SK-N-SH (cell line): ENCODE measurements around the gene SEMA4D. TPM values are rescaled to one million over a fixed set of nuclear protein-coding genes. Genes with fewer than 3 reads are reported as not detected.

ENCODE experiments used
- CTCF ChIA-PET: fragments of 300-600, 350-600 bp; formaldehyde crosslinking; extraction: SDS; loops from one replicate; lab custom pipeline; 2021; lab: Yijun Ruan, JAX
- POLR2A ChIA-PET: fragments of 350-600 bp; sonication (Branson Sonifier 250); formaldehyde crosslinking; extraction: SDS; loops from one replicate; lab custom pipeline; 2020; ENCODE audit warnings: antibody characterized with exemption, inconsistent platforms; lab: Yijun Ruan, JAX
- DNase-seq: peaks from one replicate; pipeline ENCODE4 v3.0.0; 2012
- H2AFZ ChIP-seq: fragments of 200-600 bp; sonication (generic); 2 replicates; pipeline ENCODE4 v1.8.1; 2016; ENCODE audit warnings: antibody characterized with exemption, mild to moderate bottlenecking, low read depth
- H3F3A ChIP-seq: fragments of 200-600 bp; sonication (generic); replicated peaks from 2 replicates; pipeline ENCODE3; 2016; ENCODE audit warnings: antibody characterized with exemption, mild to moderate bottlenecking; ENCODE audit not compliant: insufficient read depth
- H3K27ac ChIP-seq, 2 experiments: fragments of 200-500 bp in 1 of 2; fragments of 200-600 bp in 1 of 2; sonication (Bioruptor generic) in 1 of 2; sonication (generic), shearing (Covaris generic) in 1 of 2; 2 replicates each; pipeline versions ENCODE4 v1.5.1 to v1.6.1; 2014 to 2016; ENCODE audit warnings: low read depth in 2 of 2, inconsistent platforms in 1 of 2, low read length in 1 of 2, mild to moderate bottlenecking in 1 of 2, mixed read lengths in 1 of 2
- H3K27me3 ChIP-seq: fragments of 200-600 bp; sonication (generic), shearing (Covaris generic); 2 replicates; pipeline ENCODE4 v1.6.1; 2016; ENCODE audit warnings: mixed run types; ENCODE audit not compliant: insufficient read depth
- H3K36me3 ChIP-seq, 2 experiments: fragments of 200-500 bp in 1 of 2; fragments of 200-600 bp in 1 of 2; sonication (Bioruptor generic) in 1 of 2; sonication (generic) in 1 of 2; replicated peaks in 1 of 2; 2 replicates each; pipeline versions ENCODE3 to v1.5.1; 2014 to 2016; ENCODE audit warnings: low read length in 1 of 2, mild to moderate bottlenecking in 1 of 2; ENCODE audit not compliant: insufficient read depth in 2 of 2, control insufficient read depth in 1 of 2
- H3K4me1 ChIP-seq, 2 experiments: fragments of 200-500 bp in 1 of 2; fragments of 200-600 bp in 1 of 2; sonication (Bioruptor generic) in 1 of 2; sonication (generic), shearing (Covaris generic) in 1 of 2; 2 replicates each; pipeline versions ENCODE4 v1.5.1 to v1.6.1; 2014 to 2016; ENCODE audit warnings: low read depth in 1 of 2, low read length in 1 of 2, mixed run types in 1 of 2; ENCODE audit not compliant: insufficient read depth in 2 of 2, control insufficient read depth in 1 of 2
- H3K4me2 ChIP-seq: fragments of 200-600 bp; sonication (generic), shearing (Covaris generic); 2 replicates; pipeline ENCODE4 v1.6.1; 2017; ENCODE audit warnings: mixed run types
- H3K4me3 ChIP-seq, 2 experiments: fragments of 200-500 bp in 1 of 2; fragments of 200-600 bp in 1 of 2; sonication (Bioruptor generic) in 1 of 2; sonication (generic), shearing (Covaris generic) in 1 of 2; 2 replicates each; pipeline versions ENCODE4 v1.5.1 to v1.8.1; 2014 to 2016; ENCODE audit warnings: low read depth in 2 of 2, inconsistent platforms in 1 of 2, low read length in 1 of 2, mild to moderate bottlenecking in 1 of 2, mixed read lengths in 1 of 2, moderate library complexity in 1 of 2
- H3K79me2 ChIP-seq: fragments of 200-600 bp; sonication (generic); 2 replicates; pipeline ENCODE4 v1.8.1; 2017; ENCODE audit warnings: mild to moderate bottlenecking; ENCODE audit not compliant: insufficient read depth
- H3K9ac ChIP-seq: fragments of 200-600 bp; sonication (generic); 2 replicates; pipeline ENCODE4 v1.6.1; 2017; ENCODE audit warnings: mixed run types
- H3K9me2 ChIP-seq: fragments of 200-600 bp; sonication (generic); 2 replicates; pipeline ENCODE4 v1.6.1; 2017; ENCODE audit warnings: mixed run types
- H3K9me3 ChIP-seq: fragments of 200-600 bp; sonication (generic); 2 replicates; pipeline ENCODE4 v1.6.1; 2017; ENCODE audit warnings: mixed run types, mild to moderate bottlenecking, moderate library complexity
- H4K20me1 ChIP-seq: fragments of 200-600 bp; sonication (generic); 2 replicates; pipeline ENCODE4 v1.6.1; 2017; ENCODE audit warnings: mild to moderate bottlenecking, mixed run types; ENCODE audit not compliant: insufficient read depth
- CHD2 ChIP-seq: fragments of 150-350 bp; IDR thresholded peaks from 2 replicates; pipeline ENCODE4 v1.6.1; 2018; ENCODE audit warnings: low read length; ENCODE audit not compliant: partially characterized antibody
- EP300 ChIP-seq, 2 experiments: IDR thresholded peaks; 2 replicates each; pipeline versions ENCODE4 v1.4.0 to v1.6.1; 2012; ENCODE audit warnings: borderline replicate concordance in 1 of 2, low read depth in 1 of 2, low read length in 1 of 2
- FOSL2 ChIP-seq: IDR thresholded peaks from 2 replicates; pipeline ENCODE4 v1.4.0; 2012; ENCODE audit warnings: low read depth, mild to moderate bottlenecking, moderate library complexity, borderline replicate concordance
- FOXM1 ChIP-seq: IDR thresholded peaks from 2 replicates; pipeline ENCODE4 v1.4.0; 2012; ENCODE audit warnings: low read depth, mild to moderate bottlenecking
- GATA2 ChIP-seq: sonication (generic); formaldehyde crosslinking; IDR thresholded peaks from 2 replicates; pipeline ENCODE4 v1.5.0; 2020; ENCODE audit warnings: mild to moderate bottlenecking, missing genetic modification reagents
- IRF3 ChIP-seq: fragments of 150-350 bp; IDR thresholded peaks from 2 replicates; pipeline ENCODE4 v1.6.1; 2016; ENCODE audit warnings: mild to moderate bottlenecking, low read depth, low read length
- JUND ChIP-seq: IDR thresholded peaks from 2 replicates; pipeline ENCODE4 v1.4.0; 2012
- MAX ChIP-seq: IDR thresholded peaks from 2 replicates; pipeline ENCODE4 v1.4.0; 2012; ENCODE audit warnings: low read depth
- MEF2A ChIP-seq: IDR thresholded peaks from 2 replicates; pipeline ENCODE4 v1.4.0; 2012; ENCODE audit warnings: low read depth, borderline replicate concordance
- NRF1 ChIP-seq: IDR thresholded peaks from 2 replicates; pipeline ENCODE4 v1.6.1; 2012; ENCODE audit warnings: low read depth, mild to moderate bottlenecking, low read length
- POLR2AphosphoS5 ChIP-seq: IDR thresholded peaks from 2 replicates; pipeline ENCODE4 v1.6.1; 2012; ENCODE audit warnings: low read depth, low read length
- RAD21 ChIP-seq: IDR thresholded peaks from 2 replicates; pipeline ENCODE4 v1.6.1; 2012; ENCODE audit warnings: mild to moderate bottlenecking, low read length
- REST ChIP-seq: IDR thresholded peaks from 2 replicates; pipeline ENCODE4 v1.6.1; 2012; ENCODE audit warnings: mild to moderate bottlenecking, low read depth, low read length, moderate library complexity
- RFX5 ChIP-seq: IDR thresholded peaks from 2 replicates; pipeline ENCODE4 v1.6.1; 2012; ENCODE audit warnings: mild to moderate bottlenecking, improper control_type of control experiment, low read length
- RXRA ChIP-seq: IDR thresholded peaks from 2 replicates; pipeline ENCODE4 v1.4.0; 2012; ENCODE audit warnings: low read depth, mild to moderate bottlenecking, borderline replicate concordance
- SMC3 ChIP-seq: IDR thresholded peaks from 2 replicates; pipeline ENCODE4 v1.6.1; 2012; ENCODE audit warnings: low read depth, low read length, improper control_type of control experiment
- TEAD4 ChIP-seq: IDR thresholded peaks from 2 replicates; pipeline ENCODE4 v1.4.0; 2012; ENCODE audit warnings: mild to moderate bottlenecking, borderline replicate concordance; ENCODE audit not compliant: insufficient read depth
- USF1 ChIP-seq: IDR thresholded peaks from 2 replicates; pipeline ENCODE4 v1.4.0; 2012; ENCODE audit warnings: low read depth, borderline replicate concordance
- USF2 ChIP-seq: fragments of 150-350 bp; IDR thresholded peaks from 2 replicates; pipeline ENCODE4 v1.6.1; 2017; ENCODE audit warnings: antibody characterized with exemption, low read length, low read depth, borderline replicate concordance
- YY1 ChIP-seq: IDR thresholded peaks from 2 replicates; pipeline ENCODE4 v1.4.0; 2012; ENCODE audit warnings: low read depth, mild to moderate bottlenecking
- WGBS: methylation state at CpG from one replicate; pipeline ENCODE4 v1.1.6; 2017; ENCODE audit warnings: low lambda C conversion rate; 5-methylcytosine and 5-hydroxymethylcytosine counted together
- polyA plus RNA-seq, 3 experiments: library from polyadenylated mRNA; depleted of rRNA; stranded (reverse); fragments of >200 nt; gene quantifications; 2 replicates each; pipeline ENCODE4 v1.2.3, GENCODE V29; 2012

The SEMA4D gene
- polyA plus RNA-seq, 1 of the 3 experiments (the other 2 are of a cell fraction): 4.8 TPM

- Histone ChIP-seq H3F3A (no peaks in the 10 kb centered on the region), H3K4me1 (peaks cover 0 to 24% of the 10 kb centered on the region in 2 experiments; a peak in 1 of 4 replicates)
Observed at GRCh38 chr9:89468281-89468960, 29.5 kb downstream of the SEMA4D start.

GRCh38 chr9:89467278-89467625 is 30.7 kb downstream of the SEMA4D start:
- H3F3A ChIP-seq: no peaks in the 10 kb centered on the region
- POLR2A ChIA-PET: no interaction called here
- CTCF ChIA-PET: no interaction called here
- no peak for TF ChIP-seq GATA2
- TF ChIP-seq USF2: no peak
- no peak for TF ChIP-seq EP300 (IDR thresholded peaks at IDR 0.05; ENCODE audit: borderline replicate concordance in 1 of 2, low read depth in 1 of 2, low read length in 1 of 2)
- no peak for TF ChIP-seq YY1
- no peak for TF ChIP-seq FOSL2
- TF ChIP-seq USF1: no peak
- no peak for TF ChIP-seq MAX
- no peak for TF ChIP-seq RAD21
- no peak for TF ChIP-seq IRF3

More at GRCh38 chr9:89468281-89468960, 29.5 kb downstream of the SEMA4D start:
- Histone ChIP-seq H3K9ac (no peak overlapping the region), H3K4me3 (no peak overlapping the region), H3K4me2 (no peak overlapping the region), H3K79me2 (no peaks in the 10 kb centered on the region), H2AFZ (no peak overlapping the region), H3K36me3 (no peaks in the 10 kb centered on the region), H4K20me1 (no peaks in the 10 kb centered on the region), H3K9me2 (no peaks in the 10 kb centered on the region), H3K27ac (no peak overlapping the region), H3K9me3 (no peaks in the 10 kb centered on the region), H3K27me3 (no peaks in the 10 kb centered on the region)
- 93% methylated on average over 6 of the region's 7 CpGs for WGBS
- DNase-seq: no peak
- CTCF ChIA-PET: no interaction called here
- TF ChIP-seq RAD21 (no peak), YY1 (no peak), REST (no peak), MEF2A (no peak), FOXM1 (no peak), RXRA (no peak), CHD2 (no peak), POLR2AphosphoS5 (no peak), NRF1 (no peak), TEAD4 (no peak), MAX (no peak), RFX5 (no peak), JUND (no peak), SMC3 (no peak)
- POLR2A ChIA-PET: no interaction called here

More at GRCh38 chr9:89467278-89467625, 30.7 kb downstream of the SEMA4D start:
- H3K9ac ChIP-seq: no peak overlapping the region
- WGBS: 83% methylated on average over 4 of the region's 4 CpGs
- no peaks in the 10 kb centered on the region for H3K27me3 ChIP-seq
- H3K4me2 ChIP-seq: no peak overlapping the region
- H3K36me3 ChIP-seq: no peaks in the 10 kb centered on the region
- no peak for DNase-seq
- H3K4me1 ChIP-seq: peaks cover 0 to 24% of the 10 kb centered on the region in 2 experiments; a peak in 1 of 4 replicates
- no peaks in the 10 kb centered on the region for H3K79me2 ChIP-seq
- no peaks in the 10 kb centered on the region for H3K9me2 ChIP-seq
- H2AFZ ChIP-seq: no peak overlapping the region
- no peaks in the 10 kb centered on the region for H3K9me3 ChIP-seq
- no peaks in the 10 kb centered on the region for H4K20me1 ChIP-seq
- H3K4me3 ChIP-seq: no peak overlapping the region
- H3K27ac ChIP-seq: no peak overlapping the region
